IMR-90 (cell line): ENCODE data around the gene KDM5B. TPM values are rescaled to one million over a fixed set of nuclear protein-coding genes. Genes with fewer than 3 reads are reported as not detected.

Experiments
- ATAC-seq: fragments of 200-7000 bp; cut with Tn5 transposase; 2 replicates; pipeline ENCODE4 v1.9.1; 2020; ENCODE audit warnings: low read depth, mild to moderate bottlenecking, moderate library complexity
- BruUV-seq: library from RNA; stranded (reverse); fragments of 400-500 nt; replicated peaks from 2 replicates; lab custom pipeline; 2021; lab: Mats Ljungman, UMichigan
- CTCF ChIA-PET: fragments of 300-600 bp; formaldehyde crosslinking; extraction: SDS; loops from one replicate; lab custom pipeline; 2021; ENCODE audit warnings: antibody characterized with exemption; lab: Yijun Ruan, JAX
- POLR2A ChIA-PET: fragments of 300-600 bp; sonication (Branson Sonifier 250); formaldehyde crosslinking; loops from one replicate; lab custom pipeline; 2022; ENCODE audit warnings: antibody characterized with exemption; ENCODE audit not compliant: unreplicated experiment; lab: Charles Lee
- DNase-seq: peaks from one replicate; pipeline ENCODE4 v3.0.0; 2013
- H2AFZ ChIP-seq: replicated peaks from 2 replicates; pipeline ENCODE3; 2013; ENCODE audit warnings: low read length, mild to moderate bottlenecking; ENCODE audit not compliant: poor library complexity
- H2AK5ac ChIP-seq: 2 replicates; pipeline ENCODE4 v1.6.1; 2013; ENCODE audit warnings: low read depth, low read length, inconsistent platforms
- H2AK9ac ChIP-seq: replicated peaks from 2 replicates; pipeline ENCODE3; 2013; ENCODE audit warnings: mild to moderate bottlenecking, low read depth, low read length, moderate library complexity; ENCODE audit not compliant: poor library complexity
- H2BK120ac ChIP-seq: 2 replicates; pipeline ENCODE4 v1.6.1; 2013; ENCODE audit warnings: low read depth, low read length, inconsistent platforms
- H2BK15ac ChIP-seq: 3 replicates; pipeline ENCODE4 v1.6.1; 2013; ENCODE audit warnings: low read depth, low read length, inconsistent platforms
- H2BK20ac ChIP-seq: 2 replicates; pipeline ENCODE4 v1.6.1; 2013; ENCODE audit warnings: low read depth, mild to moderate bottlenecking, inconsistent platforms, low read length, moderate library complexity
- H2BK5ac ChIP-seq: 2 replicates; pipeline ENCODE4 v1.6.1; 2013; ENCODE audit warnings: mild to moderate bottlenecking, low read depth, low read length, inconsistent platforms; ENCODE audit not compliant: poor library complexity, severe bottlenecking
- H3K14ac ChIP-seq: replicated peaks from 2 replicates; pipeline ENCODE4 v1.6.1; 2013; ENCODE audit warnings: low read depth, low read length, inconsistent platforms
- H3K18ac ChIP-seq: 2 replicates; pipeline ENCODE4 v1.6.1; 2013; ENCODE audit warnings: low read depth, low read length, control low read depth
- H3K23ac ChIP-seq: 2 replicates; pipeline ENCODE4 v1.6.1; 2013; ENCODE audit warnings: low read depth, low read length, inconsistent platforms
- H3K27ac ChIP-seq: 2 replicates; pipeline ENCODE4 v1.5.1; 2013; ENCODE audit warnings: mild to moderate bottlenecking, control low read depth, low read length; ENCODE audit not compliant: insufficient read depth
- H3K27me3 ChIP-seq: 2 replicates; pipeline ENCODE4 v1.6.1; 2013; ENCODE audit warnings: low read length; ENCODE audit not compliant: control insufficient read depth, insufficient read depth
- H3K36me3 ChIP-seq: 2 replicates; pipeline ENCODE4 v1.6.1; 2013; ENCODE audit warnings: low read length, mixed read lengths; ENCODE audit not compliant: control insufficient read depth, insufficient read depth
- H3K4ac ChIP-seq: 2 replicates; pipeline ENCODE4 v1.6.1; 2013; ENCODE audit warnings: low read depth, low read length, inconsistent platforms
- H3K4me1 ChIP-seq: 2 replicates; pipeline ENCODE4 v1.6.1; 2013; ENCODE audit warnings: low read length, mixed read lengths; ENCODE audit not compliant: control insufficient read depth, insufficient read depth
- H3K4me2 ChIP-seq: 2 replicates; pipeline ENCODE4 v1.6.1; 2013; ENCODE audit warnings: low read depth, mild to moderate bottlenecking, control low read depth, low read length, moderate library complexity
- H3K4me3 ChIP-seq: 2 replicates; pipeline ENCODE4 v1.5.1; 2013; ENCODE audit warnings: low read depth, mild to moderate bottlenecking, control low read depth, low read length, moderate library complexity; ENCODE audit not compliant: insufficient read depth
- H3K56ac ChIP-seq: 2 replicates; pipeline ENCODE4 v1.6.1; 2013; ENCODE audit warnings: low read length, inconsistent platforms; ENCODE audit not compliant: insufficient read depth; ENCODE audit errors: extremely low read depth
- H3K79me1 ChIP-seq, 2 experiments: 2 replicates each; pipeline ENCODE4 v1.6.1; 2013; ENCODE audit warnings: low read length in 2 of 2, inconsistent platforms in 1 of 2, low read depth in 1 of 2
- H3K9ac ChIP-seq: 2 replicates; pipeline ENCODE4 v1.6.1; 2013; ENCODE audit warnings: low read depth, low read length, control low read depth
- H3K9me1 ChIP-seq: 2 replicates; pipeline ENCODE4 v1.6.1; 2013; ENCODE audit warnings: low read length, inconsistent platforms; ENCODE audit not compliant: insufficient read depth
- H3K9me3 ChIP-seq: 2 replicates; pipeline ENCODE4 v1.6.1; 2013; ENCODE audit warnings: low read length; ENCODE audit not compliant: control insufficient read depth, insufficient read depth
- H4K20me1 ChIP-seq: 2 replicates; pipeline ENCODE4 v1.6.1; 2013; ENCODE audit warnings: low read length, inconsistent platforms; ENCODE audit not compliant: insufficient read depth
- H4K5ac ChIP-seq: 2 replicates; pipeline ENCODE4 v1.6.1; 2013; ENCODE audit warnings: mild to moderate bottlenecking, low read depth, low read length, control low read depth
- H4K8ac ChIP-seq, 2 experiments: 2 replicates each; pipeline ENCODE4 v1.6.1; 2013; ENCODE audit warnings: low read depth in 2 of 2, low read length in 2 of 2, control low read depth in 1 of 2, inconsistent platforms in 1 of 2
- H4K91ac ChIP-seq: 2 replicates; pipeline ENCODE4 v1.6.1; 2013; ENCODE audit warnings: low read depth, low read length, inconsistent platforms; ENCODE audit not compliant: insufficient read depth
- BHLHE40 ChIP-seq: fragments of 150-350 bp; IDR thresholded peaks from 2 replicates; pipeline ENCODE4 v1.6.1; 2016; ENCODE audit warnings: mild to moderate bottlenecking, low read depth, low read length
- CEBPB ChIP-seq: IDR thresholded peaks from 2 replicates; pipeline ENCODE4 v1.6.1; 2012; ENCODE audit warnings: low read depth, low read length, improper control_type of control experiment
- CTCF ChIP-seq: conservative IDR thresholded peaks from 2 replicates; pipeline ENCODE4 v1.5.1; 2012; ENCODE audit warnings: mild to moderate bottlenecking, low read depth, low read length, improper control_type of control experiment
- ELK1 ChIP-seq: fragments of 150-350 bp; IDR thresholded peaks from 2 replicates; pipeline ENCODE4 v1.6.1; 2016; ENCODE audit warnings: low read depth, mild to moderate bottlenecking, low read length, moderate library complexity, borderline replicate concordance
- FOS ChIP-seq: fragments of 150-350 bp; IDR thresholded peaks from 2 replicates; pipeline ENCODE4 v1.6.1; 2016; ENCODE audit warnings: low read depth, low read length
- MAFK ChIP-seq: IDR thresholded peaks from 2 replicates; pipeline ENCODE4 v1.6.1; 2012; ENCODE audit warnings: low read depth, low read length, improper control_type of control experiment
- MAZ ChIP-seq: IDR thresholded peaks from 2 replicates; pipeline ENCODE4 v1.6.1; 2012; ENCODE audit warnings: low read depth, mild to moderate bottlenecking, low read length, improper control_type of control experiment, moderate library complexity, borderline replicate concordance
- MXI1 ChIP-seq: IDR thresholded peaks from 2 replicates; pipeline ENCODE4 v1.6.1; 2012; ENCODE audit warnings: low read depth, mild to moderate bottlenecking, low read length, moderate library complexity, borderline replicate concordance
- NFE2L2 ChIP-seq: fragments of 150-350 bp; IDR thresholded peaks from 2 replicates; pipeline ENCODE4 v1.6.1; 2016; ENCODE audit warnings: low read depth, mild to moderate bottlenecking, low read length
- POLR2A ChIP-seq: IDR thresholded peaks from 2 replicates; pipeline ENCODE4 v1.6.1; 2012; ENCODE audit warnings: mild to moderate bottlenecking, low read depth, low read length
- RCOR1 ChIP-seq: IDR thresholded peaks from 2 replicates; pipeline ENCODE4 v1.6.1; 2012; ENCODE audit warnings: mild to moderate bottlenecking, low read length, improper control_type of control experiment; ENCODE audit not compliant: insufficient replicate concordance
- RFX5 ChIP-seq: IDR thresholded peaks from 2 replicates; pipeline ENCODE4 v1.8.0; 2012; ENCODE audit warnings: low read depth, mild to moderate bottlenecking, low read length, moderate library complexity
- SMC3 ChIP-seq: fragments of 150-350 bp; IDR thresholded peaks from 2 replicates; pipeline ENCODE4 v1.6.1; 2016; ENCODE audit warnings: low read depth, mild to moderate bottlenecking, antibody characterized with exemption, low read length, moderate library complexity
- USF2 ChIP-seq: fragments of 150-350 bp; IDR thresholded peaks from 2 replicates; pipeline ENCODE4 v1.6.1; 2017; ENCODE audit warnings: mild to moderate bottlenecking, antibody characterized with exemption, low read length, low read depth
- WGBS, 2 experiments: methylation state at CpG; one replicate each; pipeline versions ENCODE4 v1.1.5 to v1.1.7; 2013; ENCODE audit warnings: missing lambda C conversion rate in 2 of 2; ENCODE audit not compliant: insufficient read length in 1 of 2; ENCODE audit errors: extremely low coverage in 2 of 2; 5-methylcytosine and 5-hydroxymethylcytosine counted together
- dilution Hi-C: fragments of 300-500 bp; cut with HindIII; formaldehyde crosslinking; loops from one replicate; pipeline ENCODE4 v1.14.3; 2018; ENCODE audit warnings: low sequenced_read_pairs; ENCODE audit not compliant: unreplicated experiment
- in situ Hi-C: fragments of 300-500 bp; cut with MboI; formaldehyde crosslinking; loops from 3 replicates; pipeline ENCODE4 v1.14.3; 2019; ENCODE audit warnings: low sequenced_read_pairs, inconsistent platforms, mixed read lengths
- intact Hi-C: fragments of 100-400 bp; cut with micrococcal nuclease; formaldehyde crosslinking; loops from 2 replicates; pipeline ENCODE4 v1.10.0; 2022
- polyA plus RNA-seq, 3 experiments: library from polyadenylated mRNA; depleted of rRNA; stranded (reverse); fragments of >200 nt; gene quantifications; 2 replicates each; pipeline ENCODE4 v1.2.3, GENCODE V29; 2012; ENCODE audit warnings: low replicate concordance in 1 of 3
- total RNA-seq: library from RNA; depleted of rRNA; stranded (reverse); fragments of >200 nt; gene quantifications from 2 replicates; pipeline ENCODE4 v1.2.3, GENCODE V29; 2012

KDM5B gene
- total and polyA plus RNA-seq, 2 of the 4 experiments (the other 2 are of a cell fraction) = 28.8 to 82.1 TPM

GRCh38 chr1:202681736-202682420 is 126.3 kb downstream of the KDM5B start:
- no peak overlapping the region for H2AK5ac ChIP-seq
- H3K9me3 ChIP-seq = peaks cover 5% of the 10 kb centered on the region; the same call in 1 of the 2 replicates
- ChIA-PET CTCF (no interaction called here), POLR2A (no interaction called here)
- in situ Hi-C loops = no loop called here
- H3K9ac ChIP-seq = no peak overlapping the region
- H3K56ac ChIP-seq = no peak overlapping the region
- BruUV-seq = no TSS peak
- no peak overlapping the region for H3K4ac ChIP-seq
- H3K36me3 ChIP-seq = no peaks in the 10 kb centered on the region
- intact Hi-C loops = no loop called here
- H3K14ac ChIP-seq = no peak overlapping the region
- no peak overlapping the region for H2BK5ac ChIP-seq
- H4K91ac ChIP-seq = no peak overlapping the region
- no peak overlapping the region for H3K23ac ChIP-seq
- WGBS, 2 experiments = 83% methylated on average over 2 of the region's 11 CpGs; no CpG with 5 or more reads in 1 of the 2 experiments
- H3K18ac ChIP-seq = no peak overlapping the region
- no peak overlapping the region for H2BK20ac ChIP-seq
- dilution Hi-C loops = no loop called here
- H3K4me2 ChIP-seq = no peak overlapping the region
- H2AFZ ChIP-seq = no peak overlapping the region
- TF ChIP-seq MAZ = no peak
- no peak for TF ChIP-seq RCOR1
- no peak for TF ChIP-seq RFX5
- no peak for TF ChIP-seq MXI1
- no peak for TF ChIP-seq USF2
- no peak for TF ChIP-seq ELK1
- TF ChIP-seq CEBPB = no peak
- no peak for TF ChIP-seq CTCF
- TF ChIP-seq BHLHE40 = no peak
- TF ChIP-seq FOS = no peak
- no peak for TF ChIP-seq POLR2A
- TF ChIP-seq MAFK = no peak
- TF ChIP-seq NFE2L2 = no peak
- TF ChIP-seq SMC3 = no peak
- H3K79me1 ChIP-seq = no peaks in the 10 kb centered on the region
- no peaks in the 10 kb centered on the region for H3K4me1 ChIP-seq
- no peak overlapping the region for H2BK120ac ChIP-seq
- no peak overlapping the region for H4K8ac ChIP-seq
- H3K9me1 ChIP-seq = 0 out of 2 replicates have a peak, but pooled peaks cover 3% of the 10 kb centered on the region
- ATAC-seq (no peak), DNase-seq (no peak)
- H4K20me1 ChIP-seq = no peaks in the 10 kb centered on the region
- H3K27ac ChIP-seq = no peak overlapping the region
- peaks cover 70% of the 10 kb centered on the region for H3K27me3 ChIP-seq
- H2BK15ac ChIP-seq = no peak overlapping the region
- H4K5ac ChIP-seq = no peak overlapping the region
- H2AK9ac ChIP-seq = no peak overlapping the region
- H3K4me3 ChIP-seq = no peak overlapping the region
